HepG2 (cell line): Measurements from ENCODE around the gene F7. TPM values are rescaled to one million over a fixed set of nuclear protein-coding genes. Genes with fewer than 3 reads are reported as not detected.

ENCODE experiments used
- ATAC-seq: fragments of 200-7000 bp; cut with Tn5 transposase; 3 replicates; pipeline ENCODE4 v1.9.1; 2020; ENCODE audit warnings: mild to moderate bottlenecking, moderate library complexity
- BruUV-seq: library from RNA; stranded (reverse); fragments of 400-500 nt; replicated peaks from 2 replicates; lab custom pipeline; 2021; lab: Mats Ljungman, UMichigan
- CTCF ChIA-PET: fragments of 300-600 bp; formaldehyde crosslinking; extraction: SDS; loops from one replicate; lab custom pipeline; 2021; ENCODE audit warnings: low total read pairs, inconsistent platforms, low intra/inter-chr PET ratio; lab: Yijun Ruan, JAX
- POLR2A ChIA-PET: fragments of 350-600 bp; sonication (Branson Sonifier 250); formaldehyde crosslinking; loops from one replicate; lab custom pipeline; 2020; ENCODE audit warnings: antibody characterized with exemption, inconsistent platforms; lab: Yijun Ruan, JAX
- DNase-seq: peaks from one replicate; pipeline ENCODE4 v3.0.0-alpha.2; 2015; ENCODE audit warnings: low spot score
- FAIRE-seq: peaks from 3 replicates; lab custom pipeline; 2011; peaks lifted over from hg19 to GRCh38; lab: Jason Lieb, UNC
- H2AFZ ChIP-seq: one replicate; pipeline ENCODE4 v1.6.1; 2011; ENCODE audit warnings: low read length, inconsistent platforms
- H3K27ac ChIP-seq: fragments of 300-600 bp; 3 replicates; pipeline ENCODE4 v1.8.0; 2011; ENCODE audit warnings: mixed run types, mild to moderate bottlenecking, mixed read lengths, low read length, inconsistent platforms; ENCODE audit not compliant: insufficient read depth; ENCODE audit errors: extremely low read length
- H3K27me3 ChIP-seq, 2 experiments: fragments of 200-600 bp in 1 of 2; 2 replicates in 1 of 2; 3 replicates in 1 of 2; pipeline versions ENCODE4 v1.6.0 to v1.8.0; 2011; ENCODE audit warnings: low read length in 2 of 2, mild to moderate bottlenecking in 2 of 2, moderate library complexity in 2 of 2, inconsistent platforms in 1 of 2; ENCODE audit not compliant: insufficient read depth in 2 of 2, control insufficient read depth in 1 of 2
- H3K36me3 ChIP-seq, 2 experiments: fragments of 200-600 bp in 1 of 2; replicated peaks in 1 of 2; 2 replicates in 1 of 2; 3 replicates in 1 of 2; pipeline versions ENCODE4 v1.5.1 to v1.8.0; 2011; ENCODE audit warnings: low read length in 2 of 2, inconsistent platforms in 1 of 2; ENCODE audit not compliant: insufficient read depth in 2 of 2, control insufficient read depth in 1 of 2
- H3K4me1 ChIP-seq: 2 replicates; pipeline ENCODE4 v1.5.1; 2012; ENCODE audit warnings: low read length, inconsistent platforms; ENCODE audit not compliant: insufficient read depth
- H3K4me2 ChIP-seq: 2 replicates; pipeline ENCODE4 v1.6.0; 2011; ENCODE audit warnings: low read depth, low read length, inconsistent platforms
- H3K4me3 ChIP-seq, 3 experiments: fragments of 200-600 bp in 1 of 3; sonication (generic), shearing (Covaris generic) in 1 of 3; replicated peaks in 1 of 3; 2 replicates each; pipeline ENCODE4 v1.5.1; 2011 to 2016; ENCODE audit warnings: low read length in 3 of 3, inconsistent platforms in 2 of 3, low read depth in 2 of 3, mild to moderate bottlenecking in 2 of 3, control low read depth in 1 of 3, mixed read lengths in 1 of 3; ENCODE audit not compliant: insufficient read depth in 1 of 3
- H3K79me2 ChIP-seq: one replicate; pipeline ENCODE4 v1.6.1; 2011; ENCODE audit warnings: low read length, inconsistent platforms; ENCODE audit not compliant: insufficient read depth
- H3K9ac ChIP-seq: 2 replicates; pipeline ENCODE4 v1.6.0; 2011; ENCODE audit warnings: mild to moderate bottlenecking, low read depth, low read length, inconsistent platforms; ENCODE audit not compliant: insufficient read depth
- H3K9me3 ChIP-seq: 2 replicates; pipeline ENCODE4 v1.5.1; 2012; ENCODE audit warnings: mild to moderate bottlenecking, low read length
- H4K20me1 ChIP-seq: 2 replicates; pipeline ENCODE4 v1.6.0; 2011; ENCODE audit warnings: inconsistent platforms, mild to moderate bottlenecking, low read length, moderate library complexity; ENCODE audit not compliant: insufficient read depth
- BHLHE40 ChIP-seq: IDR thresholded peaks from 2 replicates; pipeline ENCODE4 v1.6.1; 2011; ENCODE audit warnings: low read length, improper control_type of control experiment
- GFI1 ChIP-seq: sonication (generic); formaldehyde crosslinking; IDR thresholded peaks from 2 replicates; pipeline ENCODE4 v1.5.0; 2020; ENCODE audit warnings: missing genetic modification reagents, mild to moderate bottlenecking, borderline replicate concordance
- HOXA9 ChIP-seq: sonication (generic); formaldehyde crosslinking; IDR thresholded peaks from 2 replicates; pipeline ENCODE4 v1.8.1; 2022; ENCODE audit warnings: missing genetic modification reagents, mild to moderate bottlenecking, moderate library complexity, borderline replicate concordance
- ISL2 ChIP-seq: sonication (generic); formaldehyde crosslinking; IDR thresholded peaks from 2 replicates; pipeline ENCODE4 v1.5.0; 2020; ENCODE audit warnings: missing genetic modification reagents
- JUND ChIP-seq: sonication (generic); formaldehyde crosslinking; IDR thresholded peaks from 2 replicates; pipeline ENCODE4 v1.8.0; 2022; ENCODE audit warnings: mild to moderate bottlenecking, missing genetic modification reagents
- LCORL ChIP-seq, 2 experiments: fragments of 450-650 bp in 1 of 2; sonication (generic) in 1 of 2; formaldehyde crosslinking in 1 of 2; IDR thresholded peaks; 2 replicates each; pipeline versions ENCODE4 v1.5.0 to v1.6.1; 2017 to 2020; ENCODE audit warnings: antibody characterized with exemption in 1 of 2, missing genetic modification reagents in 1 of 2
- SALL1 ChIP-seq: sonication (generic); formaldehyde crosslinking; IDR thresholded peaks from 2 replicates; pipeline ENCODE4 v1.8.0; 2022; ENCODE audit warnings: mild to moderate bottlenecking, missing genetic modification reagents
- SRSF4 ChIP-seq: fragments of 200-400 bp; formaldehyde crosslinking; IDR thresholded peaks from one replicate; pipeline ENCODE4 v1.6.1; 2018; ENCODE audit warnings: mild to moderate bottlenecking, low read depth, low read length, moderate library complexity; ENCODE audit not compliant: poor library complexity, severe bottlenecking
- TOPORS ChIP-seq: sonication (generic); formaldehyde crosslinking; IDR thresholded peaks from 2 replicates; pipeline ENCODE4 v1.8.0; 2023; ENCODE audit warnings: mild to moderate bottlenecking, missing genetic modification reagents
- ZBTB38 ChIP-seq: sonication (generic); formaldehyde crosslinking; IDR thresholded peaks from 2 replicates; pipeline ENCODE4 v1.5.1; 2020; ENCODE audit warnings: mild to moderate bottlenecking, missing genetic modification reagents
- ZNF468 ChIP-seq: sonication (generic); formaldehyde crosslinking; IDR thresholded peaks from 2 replicates; pipeline ENCODE4 v1.8.0; 2022; ENCODE audit warnings: mild to moderate bottlenecking, moderate library complexity, missing genetic modification reagents
- ZNF878 ChIP-seq: sonication (generic); formaldehyde crosslinking; IDR thresholded peaks from 2 replicates; pipeline ENCODE4 v1.8.1; 2023; ENCODE audit warnings: mild to moderate bottlenecking, missing genetic modification reagents, moderate library complexity
- WGBS: methylation state at CpG from one replicate; pipeline ENCODE4 v1.1.6; 2017; ENCODE audit warnings: low lambda C conversion rate; 5-methylcytosine and 5-hydroxymethylcytosine counted together
- in situ Hi-C: cut with HindIII; loops from 2 replicates; pipeline ENCODE4 v1.10.0; 2017; ENCODE audit warnings: low pct_unique_long_range_greater_than_20kb; ENCODE audit not compliant: extremely low pct_ligation_motif_present
- intact Hi-C: fragments of 100-400 bp; cut with micrococcal nuclease; formaldehyde crosslinking; loops from one replicate; pipeline ENCODE4 v1.10.0; 2022; ENCODE audit not compliant: unreplicated experiment
- polyA plus RNA-seq, 8 experiments: library from polyadenylated mRNA; depleted of rRNA in 3 of 8; stranded (reverse) in 7 of 8; unstranded in 1 of 8; fragments of >200 nt; fragmentation: Illumina TruSeq in 4 of 8; extraction: Trizol in 4 of 8; gene quantifications; 2 replicates each; pipeline versions ENCODE4 v1.2.1 to v1.2.3, GENCODE V29; 2011 to 2016; ENCODE audit warnings: low read depth in 4 of 8, missing spikeins in 1 of 8, mixed read lengths in 1 of 8; ENCODE audit not compliant: insufficient read depth in 1 of 8
- total RNA-seq, 5 experiments: library from RNA; depleted of rRNA; stranded (reverse); fragments of >200 nt; fragmentation: Illumina TruSeq; extraction: Trizol; gene quantifications; 2 replicates each; pipeline ENCODE4 v1.2.3, GENCODE V29; 2016; ENCODE audit warnings: low read depth in 1 of 5
- TF ChIP-seq, protein P1 (sequence below), 2 experiments: sonication (generic) in 1 of 2; formaldehyde crosslinking in 1 of 2; IDR thresholded peaks; 2 replicates each; pipeline versions ENCODE4 v1.4.0 to v1.6.1; 2018 to 2020; ENCODE audit warnings: missing genetic modification reagents in 2 of 2, borderline replicate concordance in 1 of 2, low read depth in 1 of 2, mild to moderate bottlenecking in 1 of 2, missing biosample characterization in 1 of 2
- TF ChIP-seq, protein P2 (sequence below): sonication (generic); formaldehyde crosslinking; IDR thresholded peaks from 2 replicates; pipeline ENCODE4 v1.5.0; 2020; ENCODE audit warnings: mild to moderate bottlenecking, missing genetic modification reagents
- TF ChIP-seq, protein P3 (sequence below): sonication (generic); formaldehyde crosslinking; IDR thresholded peaks from 2 replicates; pipeline ENCODE4 v1.4.0; 2020; ENCODE audit warnings: missing genetic modification reagents
- TF ChIP-seq, protein P4 (sequence below): sonication (generic); formaldehyde crosslinking; conservative IDR thresholded peaks from 2 replicates; pipeline ENCODE4 v1.4.0; 2020; ENCODE audit warnings: missing genetic modification reagents

The F7 gene
- total and polyA plus RNA-seq, 2 of the 13 experiments (the other 11 are each of a cell fraction or from before 2014, with no cell fraction given), result 12.6 to 26.5 TPM

GRCh38 chr13:113082198-113083021 lies 23.2 kb upstream of the F7 start:
- Histone ChIP-seq H3K79me2 (no peaks in the 10 kb centered on the region), H3K9me3 (no peaks in the 10 kb centered on the region), H3K36me3 (peaks cover 5 to 22% of the 10 kb centered on the region in 2 experiments; a peak in 4 of 5 replicates), H3K4me3 (no peak overlapping the region), H2AFZ (no peak overlapping the region), H3K4me1 (no peaks in the 10 kb centered on the region), H3K27ac (no peak overlapping the region), H4K20me1 (no peaks in the 10 kb centered on the region), H3K27me3 (no peaks in the 10 kb centered on the region), H3K4me2 (no peak overlapping the region), H3K9ac (no peak overlapping the region)
- in situ Hi-C loops (no loop called here), intact Hi-C loops (no loop called here)
- ChIA-PET POLR2A (no interaction called here), CTCF (no interaction called here)
- 92% methylated on average over 13 of the region's 26 CpGs for WGBS
- ATAC-seq (no peak), DNase-seq (no peak), FAIRE-seq (no peak)
- BruUV-seq, result no TSS peak
- TF ChIP-seq HOXA9 (CRISPR knock-in tag), result no peak
- TF ChIP-seq, protein P1, sequence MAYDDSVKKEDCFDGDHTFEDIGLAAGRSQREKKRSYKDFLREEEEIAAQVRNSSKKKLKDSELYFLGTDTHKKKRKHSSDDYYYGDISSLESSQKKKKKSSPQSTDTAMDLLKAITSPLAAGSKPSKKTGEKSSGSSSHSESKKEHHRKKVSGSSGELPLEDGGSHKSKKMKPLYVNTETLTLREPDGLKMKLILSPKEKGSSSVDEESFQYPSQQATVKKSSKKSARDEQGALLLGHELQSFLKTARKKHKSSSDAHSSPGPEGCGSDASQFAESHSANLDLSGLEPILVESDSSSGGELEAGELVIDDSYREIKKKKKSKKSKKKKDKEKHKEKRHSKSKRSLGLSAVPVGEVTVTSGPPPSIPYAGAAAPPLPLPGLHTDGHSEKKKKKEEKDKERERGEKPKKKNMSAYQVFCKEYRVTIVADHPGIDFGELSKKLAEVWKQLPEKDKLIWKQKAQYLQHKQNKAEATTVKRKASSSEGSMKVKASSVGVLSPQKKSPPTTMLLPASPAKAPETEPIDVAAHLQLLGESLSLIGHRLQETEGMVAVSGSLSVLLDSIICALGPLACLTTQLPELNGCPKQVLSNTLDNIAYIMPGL (CRISPR knock-in tag; IDR thresholded peaks at IDR 0.05; ENCODE audit: borderline replicate concordance in 1 of 2, low read depth in 1 of 2), result no peak
- TF ChIP-seq SRSF4, result no peak
- no peak for TF ChIP-seq ZNF878 (CRISPR knock-in tag)
- TF ChIP-seq, protein P2, sequence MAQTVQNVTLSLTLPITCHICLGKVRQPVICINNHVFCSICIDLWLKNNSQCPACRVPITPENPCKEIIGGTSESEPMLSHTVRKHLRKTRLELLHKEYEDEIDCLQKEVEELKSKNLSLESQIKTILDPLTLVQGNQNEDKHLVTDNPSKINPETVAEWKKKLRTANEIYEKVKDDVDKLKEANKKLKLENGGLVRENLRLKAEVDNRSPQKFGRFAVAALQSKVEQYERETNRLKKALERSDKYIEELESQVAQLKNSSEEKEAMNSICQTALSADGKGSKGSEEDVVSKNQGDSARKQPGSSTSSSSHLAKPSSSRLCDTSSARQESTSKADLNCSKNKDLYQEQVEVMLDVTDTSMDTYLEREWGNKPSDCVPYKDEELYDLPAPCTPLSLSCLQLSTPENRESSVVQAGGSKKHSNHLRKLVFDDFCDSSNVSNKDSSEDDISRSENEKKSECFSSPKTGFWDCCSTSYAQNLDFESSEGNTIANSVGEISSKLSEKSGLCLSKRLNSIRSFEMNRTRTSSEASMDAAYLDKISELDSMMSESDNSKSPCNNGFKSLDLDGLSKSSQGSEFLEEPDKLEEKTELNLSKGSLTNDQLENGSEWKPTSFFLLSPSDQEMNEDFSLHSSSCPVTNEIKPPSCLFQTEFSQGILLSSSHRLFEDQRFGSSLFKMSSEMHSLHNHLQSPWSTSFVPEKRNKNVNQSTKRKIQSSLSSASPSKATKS (CRISPR knock-in tag), result no peak
- TF ChIP-seq ISL2 (CRISPR knock-in tag), result no peak
- TF ChIP-seq LCORL (IDR thresholded peaks at IDR 0.05), result no peak
- TF ChIP-seq LCORL (CRISPR knock-in tag; IDR thresholded peaks at IDR 0.05), result no peak
- TF ChIP-seq, protein P3, sequence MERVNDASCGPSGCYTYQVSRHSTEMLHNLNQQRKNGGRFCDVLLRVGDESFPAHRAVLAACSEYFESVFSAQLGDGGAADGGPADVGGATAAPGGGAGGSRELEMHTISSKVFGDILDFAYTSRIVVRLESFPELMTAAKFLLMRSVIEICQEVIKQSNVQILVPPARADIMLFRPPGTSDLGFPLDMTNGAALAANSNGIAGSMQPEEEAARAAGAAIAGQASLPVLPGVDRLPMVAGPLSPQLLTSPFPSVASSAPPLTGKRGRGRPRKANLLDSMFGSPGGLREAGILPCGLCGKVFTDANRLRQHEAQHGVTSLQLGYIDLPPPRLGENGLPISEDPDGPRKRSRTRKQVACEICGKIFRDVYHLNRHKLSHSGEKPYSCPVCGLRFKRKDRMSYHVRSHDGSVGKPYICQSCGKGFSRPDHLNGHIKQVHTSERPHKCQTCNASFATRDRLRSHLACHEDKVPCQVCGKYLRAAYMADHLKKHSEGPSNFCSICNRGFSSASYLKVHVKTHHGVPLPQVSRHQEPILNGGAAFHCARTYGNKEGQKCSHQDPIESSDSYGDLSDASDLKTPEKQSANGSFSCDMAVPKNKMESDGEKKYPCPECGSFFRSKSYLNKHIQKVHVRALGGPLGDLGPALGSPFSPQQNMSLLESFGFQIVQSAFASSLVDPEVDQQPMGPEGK (CRISPR knock-in tag), result no peak
- TF ChIP-seq ZBTB38 (CRISPR knock-in tag), result no peak
- TF ChIP-seq ZNF468 (CRISPR knock-in tag), result no peak
- TF ChIP-seq GFI1 (CRISPR knock-in tag), result no peak
- no peak for TF ChIP-seq SALL1 (CRISPR knock-in tag)
- TF ChIP-seq JUND, result no peak
- TF ChIP-seq, protein P4, sequence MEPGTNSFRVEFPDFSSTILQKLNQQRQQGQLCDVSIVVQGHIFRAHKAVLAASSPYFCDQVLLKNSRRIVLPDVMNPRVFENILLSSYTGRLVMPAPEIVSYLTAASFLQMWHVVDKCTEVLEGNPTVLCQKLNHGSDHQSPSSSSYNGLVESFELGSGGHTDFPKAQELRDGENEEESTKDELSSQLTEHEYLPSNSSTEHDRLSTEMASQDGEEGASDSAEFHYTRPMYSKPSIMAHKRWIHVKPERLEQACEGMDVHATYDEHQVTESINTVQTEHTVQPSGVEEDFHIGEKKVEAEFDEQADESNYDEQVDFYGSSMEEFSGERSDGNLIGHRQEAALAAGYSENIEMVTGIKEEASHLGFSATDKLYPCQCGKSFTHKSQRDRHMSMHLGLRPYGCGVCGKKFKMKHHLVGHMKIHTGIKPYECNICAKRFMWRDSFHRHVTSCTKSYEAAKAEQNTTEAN (CRISPR knock-in tag), result no peak
- TF ChIP-seq TOPORS (CRISPR knock-in tag), result no peak
- TF ChIP-seq BHLHE40, result no peak
